Heart left ventricle (tissue), 16 donors: Measurements from ENCODE around the gene GOLGA1. TPM values are rescaled to one million over a fixed set of nuclear protein-coding genes. Genes with fewer than 3 reads are reported as not detected.

Source experiments
- ATAC-seq, 4 donors: fragments of 200-7000 bp; cut with Tn5 transposase; one replicate each; pipeline ENCODE4 v1.9.1; 2020 to 2022; ENCODE audit warnings: moderate library complexity in 4 of 4, mild to moderate bottlenecking in 3 of 4, moderate number of reproducible peaks in 1 of 4
- DNase-seq, 5 donors: peaks; one replicate each; pipeline ENCODE4 v3.0.0-alpha.2; 2020
- H3K27ac ChIP-seq, 12 donors: fragments of 200-600 bp; sonication (generic) in 4 of 12; one replicate each; pipeline versions ENCODE4 v1.5.0 to v1.8.0; 2016 to 2022; ENCODE audit warnings: mild to moderate bottlenecking in 2 of 12
- H3K27me3 ChIP-seq, 9 donors: fragments of 200-600 bp; sonication (generic) in 2 of 9; one replicate each; pipeline versions ENCODE4 v1.5.1 to v1.8.0; 2016 to 2022; ENCODE audit warnings: mild to moderate bottlenecking in 3 of 9
- H3K36me3 ChIP-seq, 9 donors: fragments of 200-600 bp; sonication (generic) in 2 of 9; one replicate each; pipeline versions ENCODE4 v1.5.0 to v1.8.0; 2018 to 2022; ENCODE audit warnings: mild to moderate bottlenecking in 2 of 9
- H3K4me1 ChIP-seq, 12 donors: fragments of 200-600 bp; sonication (generic) in 4 of 12; one replicate each; pipeline versions ENCODE4 v1.5.0 to v1.8.0; 2016 to 2022; ENCODE audit warnings: mild to moderate bottlenecking in 3 of 12
- H3K4me3 ChIP-seq, 12 donors: fragments of 200-600 bp; sonication (generic) in 4 of 12; one replicate each; pipeline versions ENCODE4 v1.5.0 to v1.8.0; 2017 to 2022; ENCODE audit warnings: mild to moderate bottlenecking in 9 of 12, moderate library complexity in 4 of 12
- H3K9me3 ChIP-seq, 12 donors: fragments of 200-600 bp; sonication (generic) in 4 of 12; one replicate each; pipeline versions ENCODE4 v1.5.0 to v1.8.0; 2016 to 2022; ENCODE audit warnings: mild to moderate bottlenecking in 1 of 12
- POLR2A ChIP-seq, 2 donors: fragments of 450-650 bp; IDR thresholded peaks; one replicate each; pipeline ENCODE4 v1.6.1; 2017; ENCODE audit warnings: antibody characterized with exemption in 2 of 2, mild to moderate bottlenecking in 2 of 2, moderate library complexity in 2 of 2
- WGBS, 4 donors: extraction: QIAGEN DNeasy Blood & Tissue Kit in 2 of 4; methylation state at CpG; one replicate each; pipeline versions ENCODE4 v1.1.5 to v1.1.7; 2013 to 2018; 5-methylcytosine and 5-hydroxymethylcytosine counted together
- intact Hi-C, 10 donors: fragments of 100-400 bp; cut with DNase I; formaldehyde crosslinking; loops; one replicate each; pipeline versions ENCODE4 v1.11.1 to v1.14.2; 2022
- polyA plus RNA-seq, 2 donors: library from polyadenylated mRNA; stranded (reverse); fragments of 200-250 nt; gene quantifications; one replicate each; pipeline ENCODE4 v1.2.3, GENCODE V29; 2013
- total RNA-seq, 9 donors: library from RNA; depleted of rRNA in 2 of 9; stranded (reverse); fragments of >200 nt in 2 of 9; fragmentation: NEBNext Ultra II Directional in 3 of 9; extraction: Animal tissue kit (Norgen Biotek cat#: 25700) in 3 of 9; gene quantifications; one replicate each; pipeline versions ENCODE4 v1.1.0 to v1.2.4, GENCODE V29; 2016 to 2023
- TF ChIP-seq, protein P1 (sequence below), 12 donors: fragments of 200-600 bp; sonication (generic) in 4 of 12; IDR thresholded peaks; one replicate each; pipeline versions ENCODE4 v1.5.0 to v1.8.0; 2018 to 2022; ENCODE audit warnings: antibody characterized with exemption in 12 of 12, mild to moderate bottlenecking in 5 of 12
- donor health status: ischemic (EF 13 %, LVEDD 7.1; RV severe dilation, severe dysfunction).
- donor health status: healthy with polysubstance abuse.
- donor health status: DM: no; HTN: yes; CAD: no.
- donor health status: DM: no; HTN: no; CAD: no.
- donor health status: ischemic (EF 25% LVEDD 6.9; RV normal size, moderate dysfunction).
- donor health status: ischemic (EF 25% LVEDD 5.7; RV mildly dilated, moderate dysfunction).
- donor health status: healthy.
- donor health status: DM: yes; HTN: yes; CAD: no.
- donor health status: ischemic (EF 35%, LVEDD 5.7; RV mildly dilated, moderate dysfunction).
- donor health status: nonischemic (EF 11% LVEDD 7.7; RV severe dilation, severe dysfunction).
- donor health status: DM: yes; HTN: yes; CAD: no.
- donor health status: PGD.
- donor health status: ischemic (EF 29% LVEDD 5.4; RV normal size, mild dysfunction).
- donor health status: nonischemic (EF 23%, LVEDD 6.1; RV moderate dilation, normal function).

The GOLGA1 gene
- total and polyA plus RNA-seq, 11 donors: 5.8 to 22.9 (median 15.4) TPM

DNA sequence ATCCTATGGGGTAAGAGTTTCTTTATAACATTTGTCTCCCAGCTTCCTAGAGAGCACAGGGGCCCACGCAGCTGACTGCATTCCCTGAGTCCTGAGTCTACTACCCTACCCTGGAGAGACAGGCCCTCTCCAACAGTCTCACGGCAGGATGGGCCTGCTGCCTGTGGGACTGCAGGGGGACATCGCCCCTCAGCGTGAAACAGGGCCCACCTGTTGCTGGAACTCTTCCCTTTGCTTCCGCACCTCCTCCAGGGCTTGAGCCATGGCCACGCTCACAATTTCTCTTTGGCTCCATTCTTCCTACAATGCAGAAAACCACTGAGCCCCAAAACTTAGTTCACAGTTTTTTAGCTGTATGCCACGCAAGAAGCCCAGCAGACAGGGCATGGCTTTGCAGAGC lies 50.7 kb downstream of the GOLGA1 start:
- Histone ChIP-seq H3K27ac (no peak overlapping the region), H3K4me1 (no peaks in the 10 kb centered on the region), H3K36me3 (peaks cover 0 to 95% (median 89%) of the 10 kb centered on the region in 9 donors), H3K27me3 (no peaks in the 10 kb centered on the region), H3K9me3 (no peaks in the 10 kb centered on the region), H3K4me3 (no peak overlapping the region)
- no peak for ATAC-seq
- DNase-seq: no peak
- WGBS, 4 donors: 93 to 96% (median 94%) methylated on average over 7 of the region's 7 CpGs
- intact Hi-C loops: loop anchor here in 1 of 10 donors (2.0 kb wide), 1 partner anchor 37 kb away; no protein-coding TSS in a partner anchor
- TF ChIP-seq, protein P1, sequence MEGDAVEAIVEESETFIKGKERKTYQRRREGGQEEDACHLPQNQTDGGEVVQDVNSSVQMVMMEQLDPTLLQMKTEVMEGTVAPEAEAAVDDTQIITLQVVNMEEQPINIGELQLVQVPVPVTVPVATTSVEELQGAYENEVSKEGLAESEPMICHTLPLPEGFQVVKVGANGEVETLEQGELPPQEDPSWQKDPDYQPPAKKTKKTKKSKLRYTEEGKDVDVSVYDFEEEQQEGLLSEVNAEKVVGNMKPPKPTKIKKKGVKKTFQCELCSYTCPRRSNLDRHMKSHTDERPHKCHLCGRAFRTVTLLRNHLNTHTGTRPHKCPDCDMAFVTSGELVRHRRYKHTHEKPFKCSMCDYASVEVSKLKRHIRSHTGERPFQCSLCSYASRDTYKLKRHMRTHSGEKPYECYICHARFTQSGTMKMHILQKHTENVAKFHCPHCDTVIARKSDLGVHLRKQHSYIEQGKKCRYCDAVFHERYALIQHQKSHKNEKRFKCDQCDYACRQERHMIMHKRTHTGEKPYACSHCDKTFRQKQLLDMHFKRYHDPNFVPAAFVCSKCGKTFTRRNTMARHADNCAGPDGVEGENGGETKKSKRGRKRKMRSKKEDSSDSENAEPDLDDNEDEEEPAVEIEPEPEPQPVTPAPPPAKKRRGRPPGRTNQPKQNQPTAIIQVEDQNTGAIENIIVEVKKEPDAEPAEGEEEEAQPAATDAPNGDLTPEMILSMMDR (IDR thresholded peaks at IDR 0.05): no peak
- no peak for TF ChIP-seq POLR2A (IDR thresholded peaks at IDR 0.05)

DNA sequence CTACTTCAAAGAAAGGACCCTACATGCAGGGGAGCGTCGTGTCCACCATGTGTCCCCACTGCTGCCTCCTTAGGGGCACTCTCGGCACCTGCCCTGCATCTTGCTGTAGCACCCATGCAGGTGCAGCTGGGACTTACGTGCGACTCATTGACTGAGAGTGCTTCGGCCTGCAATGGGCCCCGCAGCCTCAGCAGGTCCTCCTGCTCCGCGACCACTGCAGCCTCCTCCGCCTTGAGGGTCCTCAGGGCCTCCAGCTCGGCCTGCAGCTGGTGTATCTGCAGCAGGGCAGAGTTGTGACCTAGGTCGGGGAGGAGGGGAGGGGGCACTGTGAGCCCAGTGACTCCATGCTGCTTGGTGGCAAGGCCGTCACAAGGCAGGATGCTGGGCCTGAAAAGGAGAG lies 51.9 kb downstream of the GOLGA1 start:
- no peaks in the 10 kb centered on the region for H3K9me3 ChIP-seq
- DNase-seq (no peak), ATAC-seq (no peak)
- no peak for TF ChIP-seq POLR2A (IDR thresholded peaks at IDR 0.05)
- TF ChIP-seq, protein P1 (IDR thresholded peaks at IDR 0.05): no peak
- H3K36me3 ChIP-seq: peaks cover 0 to 100% (median 99%) of the 10 kb centered on the region in 9 donors
- H3K4me3 ChIP-seq: no peak overlapping the region
- WGBS, 4 donors: 94 to 96% (median 94%) methylated on average over 12 to 13 of the region's 13 CpGs
- no peaks in the 10 kb centered on the region for H3K27me3 ChIP-seq
- intact Hi-C loops: no loop called here
- no peak overlapping the region for H3K27ac ChIP-seq
- H3K4me1 ChIP-seq: no peaks in the 10 kb centered on the region

DNA sequence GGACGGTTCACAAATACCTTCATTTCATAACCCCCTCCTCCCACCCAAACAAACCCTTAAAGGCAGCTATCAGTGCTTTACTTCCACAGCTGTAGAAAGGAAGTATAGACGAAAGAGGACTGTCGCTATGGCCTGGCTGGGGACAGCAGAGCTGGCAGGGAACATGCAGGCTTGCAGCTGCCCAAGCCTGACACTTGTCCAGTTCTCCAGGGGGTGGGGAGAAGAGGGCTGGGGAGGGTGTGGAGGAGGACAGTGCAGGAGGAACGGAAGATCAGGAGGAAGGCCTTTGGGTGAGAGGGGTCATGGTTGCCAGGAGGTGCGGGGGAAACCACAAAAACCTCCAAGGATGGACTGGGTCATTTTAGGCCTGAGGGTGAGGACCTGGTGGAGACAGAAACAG lies 53.1 kb downstream of the GOLGA1 start:
- WGBS, 4 donors: 83 to 92% (median 86%) methylated on average over 5 of the region's 5 CpGs
- Histone ChIP-seq H3K4me1 (no peaks in the 10 kb centered on the region), H3K27ac (no peak overlapping the region), H3K4me3 (no peak overlapping the region), H3K36me3 (peaks cover 0 to 100% (median 92%) of the 10 kb centered on the region in 9 donors), H3K9me3 (no peaks in the 10 kb centered on the region), H3K27me3 (no peaks in the 10 kb centered on the region)
- intact Hi-C loops: no loop called here
- TF ChIP-seq POLR2A (IDR thresholded peaks at IDR 0.05): no peak
- TF ChIP-seq, protein P1 (IDR thresholded peaks at IDR 0.05): no peak
- ATAC-seq (no peak), DNase-seq (no peak)

DNA sequence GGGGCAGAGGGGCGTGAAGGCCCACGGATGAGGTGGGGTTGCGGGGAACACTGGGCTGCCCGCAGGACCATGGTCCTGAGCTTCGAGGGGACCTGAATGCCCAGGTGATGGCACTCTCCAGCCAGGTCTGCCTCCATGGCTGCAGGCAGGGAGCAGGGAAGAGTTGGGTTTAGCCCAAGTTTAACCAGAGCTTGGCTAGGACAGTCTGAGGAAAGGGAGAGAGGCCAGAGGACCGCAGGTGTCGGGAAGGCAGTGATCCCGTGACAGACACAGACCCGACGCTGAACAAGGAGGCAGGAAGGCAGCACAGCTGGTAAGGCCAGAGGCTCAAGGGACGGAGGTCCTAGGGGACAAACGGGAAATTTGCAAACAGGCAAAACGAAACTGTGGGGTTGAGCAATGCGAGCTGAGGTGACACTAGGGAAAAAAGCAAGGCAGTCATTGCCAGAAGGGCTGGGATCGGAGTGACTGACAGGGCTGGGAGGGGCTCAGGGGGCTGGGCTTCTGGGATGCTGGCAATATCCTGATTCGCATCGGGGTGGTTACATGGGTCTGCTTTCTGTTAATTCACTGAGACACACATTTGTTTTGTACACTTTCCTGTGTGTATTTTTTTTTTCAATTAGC lies 53.9 kb downstream of the GOLGA1 start:
- TF ChIP-seq POLR2A (IDR thresholded peaks at IDR 0.05): no peak
- TF ChIP-seq, protein P1 (IDR thresholded peaks at IDR 0.05): no peak
- H3K27me3 ChIP-seq: no peaks in the 10 kb centered on the region
- H3K4me1 ChIP-seq: no peaks in the 10 kb centered on the region

More for the DNA sequence above, 53.9 kb downstream of the GOLGA1 start:
- 82 to 89% (median 86%) methylated on average over 17 of the region's 17 CpGs for WGBS, 4 donors
- H3K36me3 ChIP-seq: peaks cover 0 to 100% (median 92%) of the 10 kb centered on the region in 9 donors
- no peak overlapping the region for H3K4me3 ChIP-seq
- DNase-seq: no peak
- no peaks in the 10 kb centered on the region for H3K9me3 ChIP-seq
- no peak for ATAC-seq
- intact Hi-C loops: no loop called here
- no peak overlapping the region for H3K27ac ChIP-seq
